Mucosa of descending colon (tissue), 3 donors: ENCODE data around the gene COP1. TPM values are rescaled to one million over a fixed set of nuclear protein-coding genes. Genes with fewer than 3 reads are reported as not detected.

Source experiments
- ATAC-seq: fragments of 200-7000 bp; cut with Tn5 transposase; one replicate; pipeline ENCODE4 v1.9.1; 2020; ENCODE audit warnings: mild to moderate bottlenecking, moderate library complexity
- DNase-seq, 3 donors: peaks; one replicate each; pipeline ENCODE4 v3.0.0-alpha.2; 2020
- H3K36me3 ChIP-seq: fragments of 200-600 bp; one replicate; pipeline ENCODE4 v1.8.0; 2021; ENCODE audit warnings: low read depth, mild to moderate bottlenecking
- H3K4me1 ChIP-seq: fragments of 200-600 bp; one replicate; pipeline ENCODE4 v1.8.0; 2021; ENCODE audit warnings: low read depth, mild to moderate bottlenecking
- H3K4me3 ChIP-seq: fragments of 200-600 bp; one replicate; pipeline ENCODE4 v1.8.0; 2021; ENCODE audit warnings: mild to moderate bottlenecking
- H3K9me3 ChIP-seq: fragments of 200-600 bp; one replicate; pipeline ENCODE4 v1.8.0; 2021; ENCODE audit warnings: mild to moderate bottlenecking
- intact Hi-C, 2 donors: fragments of 100-400 bp; cut with DNase I in 1 of 2; cut with micrococcal nuclease in 1 of 2; formaldehyde crosslinking; loops; one replicate each; pipeline versions ENCODE4 v1.11.0 to v1.11.1; 2022; cut with DNase I, micrococcal nuclease
- total RNA-seq, 3 donors: library from RNA; stranded (reverse); fragmentation: NEBNext Ultra II Directional in 2 of 3; extraction: Animal tissue kit (Norgen Biotek cat#: 25700) in 2 of 3; gene quantifications; one replicate each; pipeline versions ENCODE4 v1.2.1 to v1.2.4, GENCODE V29; 2021 to 2023
- TF ChIP-seq, protein P1 (sequence below): fragments of 200-600 bp; IDR thresholded peaks from one replicate; pipeline ENCODE4 v1.8.0; 2022; ENCODE audit warnings: antibody characterized with exemption, mild to moderate bottlenecking
- donor health status: DM: no; HTN: no; CAD: no; lungs with moderate emphysema.
- donor health status: DM: no; HTN: no; CAD: no.
- donor health status: DM: no; HTN: yes; CAD: no.

Gene COP1
- total RNA-seq, 3 donors from 2014 or later = 51.5 to 51.9 (median 51.9) TPM

- DNase-seq (no peak), ATAC-seq (no peak)
- Histone ChIP-seq H3K4me1 (no peaks in the 10 kb centered on the region), H3K9me3 (peaks cover 27% of the 10 kb centered on the region), H3K4me3 (no peak overlapping the region), H3K36me3 (no peaks in the 10 kb centered on the region)
- intact Hi-C loops = no loop called here
- TF ChIP-seq, protein P1, sequence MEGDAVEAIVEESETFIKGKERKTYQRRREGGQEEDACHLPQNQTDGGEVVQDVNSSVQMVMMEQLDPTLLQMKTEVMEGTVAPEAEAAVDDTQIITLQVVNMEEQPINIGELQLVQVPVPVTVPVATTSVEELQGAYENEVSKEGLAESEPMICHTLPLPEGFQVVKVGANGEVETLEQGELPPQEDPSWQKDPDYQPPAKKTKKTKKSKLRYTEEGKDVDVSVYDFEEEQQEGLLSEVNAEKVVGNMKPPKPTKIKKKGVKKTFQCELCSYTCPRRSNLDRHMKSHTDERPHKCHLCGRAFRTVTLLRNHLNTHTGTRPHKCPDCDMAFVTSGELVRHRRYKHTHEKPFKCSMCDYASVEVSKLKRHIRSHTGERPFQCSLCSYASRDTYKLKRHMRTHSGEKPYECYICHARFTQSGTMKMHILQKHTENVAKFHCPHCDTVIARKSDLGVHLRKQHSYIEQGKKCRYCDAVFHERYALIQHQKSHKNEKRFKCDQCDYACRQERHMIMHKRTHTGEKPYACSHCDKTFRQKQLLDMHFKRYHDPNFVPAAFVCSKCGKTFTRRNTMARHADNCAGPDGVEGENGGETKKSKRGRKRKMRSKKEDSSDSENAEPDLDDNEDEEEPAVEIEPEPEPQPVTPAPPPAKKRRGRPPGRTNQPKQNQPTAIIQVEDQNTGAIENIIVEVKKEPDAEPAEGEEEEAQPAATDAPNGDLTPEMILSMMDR = no peak
Measured at GRCh38 chr1:175914115-175914514, 293.0 kb downstream of the COP1 start.

- TF ChIP-seq, protein P1 = no peak
- intact Hi-C loops = no loop called here
- no peaks in the 10 kb centered on the region for H3K36me3 ChIP-seq
- DNase-seq = no peak
- H3K4me3 ChIP-seq = no peak overlapping the region
- H3K4me1 ChIP-seq = no peaks in the 10 kb centered on the region
- no peak for ATAC-seq
- H3K9me3 ChIP-seq = peaks cover 27% of the 10 kb centered on the region
Measured at GRCh38 chr1:175911138-175911537, 295.9 kb downstream of the COP1 start.

DNA sequence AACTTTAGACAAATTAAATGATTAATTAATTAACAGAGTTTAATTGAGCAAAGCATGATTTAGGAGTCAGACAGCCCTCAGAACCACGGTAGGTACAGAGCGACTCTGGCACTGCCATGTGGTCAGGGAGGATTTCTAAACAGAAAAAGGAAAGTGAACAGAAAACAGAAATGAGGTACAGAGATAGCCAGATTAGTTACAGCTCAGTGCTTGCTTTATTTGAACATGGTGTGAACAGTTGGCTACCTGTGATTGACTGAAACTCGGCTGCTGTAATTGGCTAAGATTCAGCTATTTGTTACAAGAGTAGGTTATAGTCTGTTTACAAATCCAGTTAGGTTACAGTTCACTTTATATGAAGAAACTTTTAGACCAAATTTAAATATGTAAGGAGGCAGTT lies 300.7 kb downstream of the COP1 start:
- Histone ChIP-seq H3K4me3 (no peak overlapping the region), H3K36me3 (no peaks in the 10 kb centered on the region), H3K9me3 (peaks cover 13% of the 10 kb centered on the region), H3K4me1 (no peaks in the 10 kb centered on the region)
- intact Hi-C loops = no loop called here
- ATAC-seq = no peak
- TF ChIP-seq, protein P1 = no peak
- DNase-seq = no peak

DNA sequence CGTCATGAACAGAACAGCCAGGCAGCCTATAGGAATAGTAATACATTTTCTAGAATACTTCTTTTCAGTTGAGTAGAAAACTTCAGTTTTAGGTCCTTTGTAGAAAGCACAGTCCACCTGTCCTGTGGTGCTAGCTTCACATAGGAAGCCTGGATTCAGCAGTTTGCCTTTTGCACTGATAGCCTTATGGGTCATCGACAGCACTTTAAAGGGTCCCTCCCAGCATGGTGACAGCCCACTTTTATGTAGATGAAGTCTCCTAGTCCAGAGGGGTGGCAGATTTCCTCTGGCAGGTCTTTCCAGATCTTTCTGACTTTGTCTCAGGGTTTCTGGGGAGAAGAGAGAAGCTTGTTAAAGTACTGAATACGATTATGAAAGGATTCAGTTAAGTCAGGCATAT lies 302.3 kb downstream of the COP1 start:
- Histone ChIP-seq H3K36me3 (no peaks in the 10 kb centered on the region), H3K4me3 (no peak overlapping the region), H3K4me1 (no peaks in the 10 kb centered on the region), H3K9me3 (no peaks in the 10 kb centered on the region)
- no peak for ATAC-seq
- intact Hi-C loops = no loop called here
- no peak for DNase-seq
- TF ChIP-seq, protein P1 = no peak

DNA sequence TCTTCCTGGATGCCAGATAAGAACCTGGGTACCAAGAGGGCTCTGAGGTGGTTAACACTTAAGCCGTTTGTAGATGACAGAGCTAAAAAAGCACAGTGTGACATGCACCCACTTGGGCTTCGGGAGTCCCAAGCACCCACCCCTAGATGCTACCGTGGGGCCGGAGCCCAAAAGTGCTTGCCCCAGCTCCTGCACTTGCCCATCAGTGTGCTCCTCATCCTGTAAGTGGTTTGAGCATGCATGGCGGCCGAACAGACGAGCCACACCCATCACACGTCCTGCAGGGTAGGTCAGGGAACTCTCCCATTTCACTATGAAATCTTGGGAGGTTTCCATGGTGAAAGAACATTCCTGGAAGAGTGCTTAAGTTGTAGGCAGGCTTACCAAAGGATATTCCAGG lies 304.8 kb downstream of the COP1 start:
- H3K4me1 ChIP-seq = no peaks in the 10 kb centered on the region
- TF ChIP-seq, protein P1 = no peak
- H3K36me3 ChIP-seq = no peaks in the 10 kb centered on the region
- ATAC-seq = no peak
- no peaks in the 10 kb centered on the region for H3K9me3 ChIP-seq
- DNase-seq = no peak
- H3K4me3 ChIP-seq = no peak overlapping the region
- intact Hi-C loops = no loop called here
